ENCODE data around the gene ABCC8. TPM values are rescaled to one million over a fixed set of nuclear protein-coding genes. Genes with fewer than 3 reads are reported as not detected.

The ABCC8 gene
- 0.58 TPM for total RNA-seq
- long read RNA-seq = 0 reads

DNA sequence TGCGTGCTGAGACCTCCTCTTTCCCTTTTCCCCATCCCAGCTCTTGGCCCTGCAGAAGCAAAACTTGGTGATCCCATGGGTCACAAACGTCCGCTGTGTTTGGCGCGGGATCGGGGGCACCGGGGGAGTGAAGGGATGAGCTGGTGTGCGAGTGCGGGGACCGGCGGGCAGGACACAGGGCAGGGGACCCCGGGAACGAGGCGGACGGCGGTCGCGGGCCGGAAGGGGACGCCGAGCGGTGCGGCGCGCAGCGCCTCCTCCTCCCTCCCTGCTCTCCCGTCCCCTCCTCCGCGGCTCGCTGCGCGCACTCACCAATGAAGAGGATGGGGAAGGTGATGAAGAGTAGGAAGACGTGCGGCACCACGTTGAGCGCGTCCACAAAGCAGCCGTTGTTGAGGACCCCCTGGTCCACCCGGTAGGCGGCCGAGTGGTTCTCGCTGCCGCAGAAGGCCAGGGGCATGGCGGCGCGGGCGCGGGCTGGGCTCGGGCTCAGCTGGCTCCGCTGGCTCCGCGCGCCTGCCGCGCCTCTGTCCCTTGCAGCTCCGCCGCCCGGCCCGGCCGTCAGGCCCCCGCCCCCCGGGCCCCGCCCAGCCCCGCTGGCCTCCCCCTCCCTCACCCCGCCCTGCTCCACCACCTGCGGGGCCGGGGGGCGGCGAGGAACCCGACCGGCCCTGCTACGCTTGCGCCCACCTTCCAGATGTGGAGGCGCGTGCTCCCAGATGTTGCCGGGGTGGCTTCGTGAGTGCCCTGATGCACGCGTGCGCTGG, at the start of gene ABCC8:
ABCC8 (minus strand) TSS at position 529 of the 767 bp plus-strand sequence; CDS start at position 460, 69 bp downstream.
- no peak for DNase-seq (ENCODE audit: low spot score)

DNA sequence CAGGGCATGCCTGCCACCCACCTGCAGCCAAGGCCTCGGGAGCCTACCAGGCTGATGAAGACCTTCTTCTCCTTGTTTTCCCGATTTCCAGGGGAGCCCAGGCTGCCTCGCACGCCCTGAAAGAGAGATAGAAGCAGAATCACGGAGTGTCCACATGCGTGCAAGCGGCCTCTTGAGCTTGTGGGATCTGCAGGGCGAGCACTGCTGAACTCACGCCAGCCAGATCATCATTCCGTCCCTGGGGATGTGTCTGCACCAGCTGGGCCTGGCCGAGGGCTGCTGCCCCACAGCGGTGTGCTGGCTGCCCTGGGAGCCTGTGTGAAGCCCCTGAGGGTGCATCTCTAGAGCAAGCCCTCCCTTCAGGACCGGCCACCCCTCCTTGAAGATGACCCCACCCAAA, 49.7 kb upstream of the ABCC8 start:
- no peak for DNase-seq (ENCODE audit: low spot score)

DNA sequence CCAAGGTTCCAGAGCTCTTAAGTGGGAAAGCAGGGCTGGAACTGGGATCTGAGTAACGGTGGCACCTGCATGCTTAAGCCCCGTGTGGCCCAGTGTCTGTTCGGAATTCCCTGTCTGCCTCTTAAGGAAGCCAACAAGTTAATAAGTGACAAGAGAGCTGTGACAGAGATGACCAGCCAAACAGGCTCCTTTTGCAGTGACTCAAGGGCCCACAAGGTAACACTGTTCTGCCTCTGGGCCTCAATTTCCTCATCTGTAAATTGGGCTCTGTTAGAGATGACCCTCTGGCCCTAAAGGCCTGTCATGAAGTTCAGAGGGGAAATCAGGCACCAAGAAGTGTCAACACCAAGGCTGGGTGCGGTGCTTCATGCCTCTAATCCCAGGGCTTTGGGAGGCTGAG, 48.9 kb upstream of the ABCC8 start:
- no peak for DNase-seq (ENCODE audit: low spot score)

DNA sequence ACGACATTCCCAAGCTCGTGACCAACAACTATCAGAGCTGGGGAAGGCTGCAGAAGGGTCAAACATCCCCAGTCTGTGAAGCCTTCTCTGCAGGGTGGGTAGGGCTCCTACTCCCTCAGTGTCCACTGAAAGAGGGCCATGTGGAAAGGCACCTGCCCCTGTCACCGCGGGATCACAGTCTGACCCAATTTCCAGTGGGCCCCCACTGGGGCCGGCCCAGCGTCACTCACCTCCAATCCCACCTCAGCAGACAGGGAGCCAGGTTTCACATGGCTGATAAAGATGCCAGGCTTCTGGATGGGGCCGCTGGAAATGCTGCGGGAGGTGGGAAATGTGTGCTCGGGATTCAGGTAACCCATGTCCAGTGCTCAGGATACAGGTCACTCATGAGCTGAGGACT, 47.6 kb upstream of the ABCC8 start:
- DNase-seq (ENCODE audit: low spot score) = no peak

DNA sequence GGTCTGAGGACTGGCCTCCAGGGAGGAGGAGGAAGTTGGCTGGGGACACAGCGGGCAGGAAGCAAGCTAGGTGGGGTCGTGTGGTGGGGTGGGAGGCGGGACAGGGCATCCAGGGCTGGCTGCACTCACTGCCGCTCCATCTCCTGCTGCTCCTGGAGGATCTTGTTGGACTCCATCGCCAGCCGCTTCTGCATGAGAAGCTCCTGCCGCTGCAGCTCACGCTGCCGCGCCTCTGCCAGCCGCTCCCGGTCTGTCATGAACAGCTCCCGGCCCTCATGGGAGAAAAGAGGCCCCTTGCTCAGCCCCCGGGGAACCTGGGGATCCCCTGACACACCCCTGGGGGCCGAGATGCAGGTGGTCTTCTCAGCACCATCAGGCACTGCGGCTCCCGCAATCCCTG, 46.0 kb upstream of the ABCC8 start:
- DNase-seq (ENCODE audit: low spot score) = no peak

DNA sequence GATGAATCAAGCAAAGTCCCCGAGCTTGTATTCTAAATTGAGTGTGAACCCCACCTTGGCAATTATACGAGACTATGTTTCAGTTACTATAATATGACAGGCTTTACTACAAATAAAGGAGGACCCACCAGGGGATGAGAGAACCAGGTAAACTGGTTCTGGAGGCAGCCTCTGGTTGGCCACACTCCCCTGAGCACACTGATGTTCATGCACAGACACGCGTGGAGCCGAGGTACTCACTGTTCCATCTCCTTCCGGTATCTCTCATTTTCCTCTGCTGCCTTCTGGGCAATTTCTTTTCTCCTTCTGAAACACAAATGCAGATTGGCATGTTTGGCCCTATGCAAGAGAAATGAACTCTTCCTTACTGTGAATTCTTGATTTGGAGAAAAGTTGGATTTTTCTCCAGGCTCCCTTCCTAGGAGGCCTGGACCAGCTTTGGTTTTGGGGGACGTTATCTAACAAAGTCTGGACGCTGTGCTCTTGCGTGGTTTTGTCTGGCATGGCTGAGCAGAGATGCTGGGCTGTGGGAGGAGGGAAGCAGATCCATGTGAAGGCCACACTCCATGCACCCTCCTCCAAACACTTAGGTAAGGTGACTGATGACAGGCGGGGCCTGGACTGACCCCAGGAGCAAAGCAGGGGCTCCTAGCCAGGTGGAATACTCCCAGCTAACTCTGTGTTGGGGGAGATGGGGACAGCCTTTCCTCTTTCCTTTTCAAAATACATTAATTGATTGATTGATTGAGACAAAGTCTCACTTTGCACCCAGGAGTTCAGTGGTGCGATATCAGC, 44.7 kb upstream of the ABCC8 start:
- DNase-seq (ENCODE audit: low spot score) = no peak

DNA sequence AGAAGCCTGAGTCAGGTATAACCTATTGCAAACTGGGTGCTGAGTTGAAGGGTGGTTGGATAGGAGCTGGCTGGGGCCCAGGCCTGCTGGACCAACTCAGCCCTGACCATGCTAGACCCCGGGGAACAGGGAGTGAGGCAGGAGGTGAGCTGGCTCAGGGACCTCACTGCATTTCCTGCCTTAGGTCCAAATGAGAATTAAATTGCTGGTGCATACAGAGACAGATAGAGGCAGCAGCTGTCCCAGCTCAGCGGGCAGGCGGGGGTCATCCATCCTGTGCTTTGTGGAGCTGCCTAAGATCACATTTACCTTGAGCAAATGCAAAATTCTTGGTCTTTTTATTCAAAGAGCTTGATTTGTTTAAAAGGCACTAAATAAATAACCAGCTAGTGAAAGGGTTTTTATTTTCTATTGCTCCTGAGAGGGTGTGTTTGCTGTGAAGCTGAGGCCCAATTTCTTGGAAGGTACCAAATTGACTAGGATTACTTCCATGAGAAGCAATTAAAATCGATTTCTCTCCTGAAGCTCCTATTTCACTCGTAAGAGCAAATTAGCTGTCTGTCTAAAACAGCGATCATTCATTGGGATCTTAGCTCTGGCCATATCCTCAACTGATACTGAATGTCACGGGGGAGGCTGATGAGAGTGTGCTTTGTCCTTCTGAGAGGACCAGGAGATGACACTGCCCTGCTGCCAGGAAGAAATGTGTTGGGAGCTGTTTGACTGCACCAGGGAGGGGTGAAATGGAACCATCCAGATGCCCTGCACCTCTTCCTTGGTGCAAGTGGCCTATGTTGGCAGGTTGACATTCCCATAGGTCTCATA, 42.6 kb upstream of the ABCC8 start:
- no peak for DNase-seq (ENCODE audit: low spot score)

DNA sequence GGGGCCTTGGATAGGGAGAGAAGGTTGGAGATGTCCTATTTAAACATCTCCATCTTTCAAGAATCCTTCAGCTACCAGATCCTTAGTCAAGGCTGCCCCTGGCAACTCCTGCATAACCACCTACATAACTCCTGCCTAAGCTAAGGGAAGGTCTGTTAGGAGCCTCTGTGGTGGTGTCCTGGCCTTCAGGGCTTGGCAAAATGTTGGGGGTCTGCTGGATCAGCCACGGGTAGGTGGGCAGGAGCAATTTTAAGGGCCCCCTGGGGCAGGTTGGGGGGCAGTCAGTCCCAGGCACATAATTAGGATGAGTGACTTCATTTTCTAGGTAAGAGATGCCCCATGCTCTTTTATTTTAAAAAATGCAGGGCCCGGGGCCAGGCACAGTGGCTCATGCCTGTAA, 41.7 kb upstream of the ABCC8 start:
- no peak for DNase-seq (ENCODE audit: low spot score)

DNA sequence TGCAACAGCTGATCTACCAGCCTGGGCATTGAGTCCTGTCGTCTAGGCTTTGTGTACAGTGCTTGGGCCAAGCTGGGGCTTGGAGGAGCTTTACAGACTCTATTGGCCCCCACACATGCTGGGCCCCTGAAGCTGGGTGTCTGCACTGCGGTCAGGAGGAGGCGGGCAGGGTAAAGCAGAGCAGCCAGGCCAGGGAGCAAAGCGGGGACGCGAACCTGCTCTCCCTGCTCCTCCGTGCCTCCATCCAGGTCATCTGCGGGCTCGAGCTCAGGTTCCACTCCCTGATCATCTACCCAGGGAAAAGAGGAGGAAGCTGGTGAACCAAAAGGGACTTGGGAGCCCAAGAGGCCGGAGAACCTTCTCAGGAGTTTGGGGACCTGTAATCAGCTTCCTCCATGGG, 40.5 kb upstream of the ABCC8 start:
- no peak for DNase-seq (ENCODE audit: low spot score)

DNA sequence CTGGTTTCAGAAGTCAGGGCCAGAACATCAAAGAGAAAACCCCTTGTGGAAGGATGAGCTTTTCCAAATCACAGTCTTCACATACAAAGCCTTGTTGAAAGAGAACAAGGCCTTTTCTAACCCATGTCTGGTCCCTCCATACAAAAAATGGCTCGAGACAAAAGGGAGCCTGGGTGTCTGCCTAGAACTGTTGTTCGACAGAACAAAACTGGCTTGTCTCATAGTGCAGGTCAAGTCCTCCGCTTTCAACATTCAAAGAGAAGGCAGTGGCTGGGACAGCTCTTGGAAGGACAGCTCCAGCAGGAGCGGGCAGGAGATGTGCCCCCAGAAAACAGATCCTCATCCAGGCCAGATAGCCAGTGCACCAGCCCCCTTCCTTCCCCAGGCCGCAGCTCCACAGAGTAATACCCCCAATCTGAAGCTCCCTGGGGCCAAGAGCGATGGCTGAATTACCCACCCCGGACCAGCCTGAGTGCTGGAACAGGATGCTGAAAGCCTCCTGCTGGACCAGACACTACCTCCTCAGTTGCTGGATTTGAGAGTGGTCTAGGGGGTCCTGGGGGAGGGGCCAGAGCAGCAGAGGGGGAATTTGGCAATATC, 40.0 kb upstream of the ABCC8 start:
- DNase-seq (ENCODE audit: low spot score) = no peak

DNA sequence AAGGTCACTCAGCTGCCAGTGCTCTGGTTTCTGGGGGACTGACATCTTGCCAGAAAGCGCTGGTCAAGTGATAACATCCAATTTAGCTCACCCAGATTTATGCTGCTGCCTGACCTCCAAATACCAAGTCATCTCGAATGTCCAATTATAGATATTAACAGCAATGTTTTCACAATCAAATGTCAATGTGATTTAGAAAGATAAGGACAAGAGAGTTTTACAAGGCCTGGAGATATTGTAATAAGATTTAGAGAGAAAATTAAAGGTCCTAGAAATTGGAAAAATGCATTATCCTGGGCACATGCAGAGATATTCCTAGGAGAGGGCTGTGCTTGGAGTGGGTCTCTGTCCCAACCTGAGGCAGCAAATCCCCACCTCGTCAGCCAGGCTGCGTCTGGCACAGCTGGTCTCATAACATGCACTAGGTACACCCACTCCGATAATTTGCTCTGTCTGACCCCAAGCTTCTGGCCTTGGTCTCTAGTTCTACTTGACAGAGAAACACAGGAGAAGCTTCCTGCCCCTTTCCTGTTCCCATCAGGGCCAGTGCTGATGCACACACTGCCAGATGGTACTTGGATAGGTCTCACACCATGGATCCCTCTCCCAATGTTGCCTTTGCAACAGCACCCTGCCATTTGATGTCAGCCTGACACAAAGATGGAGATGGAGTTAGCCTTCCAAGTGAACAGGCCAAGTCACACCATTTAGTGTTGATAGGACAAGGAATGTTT, 39.0 kb upstream of the ABCC8 start:
- no peak for DNase-seq (ENCODE audit: low spot score)

DNA sequence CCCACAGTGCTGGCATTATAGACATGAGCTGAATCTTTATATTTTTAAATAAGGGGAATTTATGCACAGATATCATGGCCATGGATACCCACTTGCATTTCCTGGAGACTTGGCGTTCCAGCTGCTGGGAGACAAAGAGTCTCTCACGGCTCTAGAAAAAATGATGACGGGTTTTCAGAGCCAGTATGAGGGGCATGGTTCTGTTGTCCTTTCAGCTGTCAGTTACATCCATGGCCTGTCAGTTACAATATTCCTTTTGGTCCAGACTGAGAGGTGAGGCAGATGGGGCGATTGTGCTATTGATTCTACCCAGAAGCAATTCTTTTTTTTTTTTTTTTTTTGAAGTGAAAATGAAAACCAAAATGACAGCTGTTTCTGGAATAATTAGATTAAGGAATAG, 37.8 kb upstream of the ABCC8 start:
- no peak for DNase-seq (ENCODE audit: low spot score)

DNA sequence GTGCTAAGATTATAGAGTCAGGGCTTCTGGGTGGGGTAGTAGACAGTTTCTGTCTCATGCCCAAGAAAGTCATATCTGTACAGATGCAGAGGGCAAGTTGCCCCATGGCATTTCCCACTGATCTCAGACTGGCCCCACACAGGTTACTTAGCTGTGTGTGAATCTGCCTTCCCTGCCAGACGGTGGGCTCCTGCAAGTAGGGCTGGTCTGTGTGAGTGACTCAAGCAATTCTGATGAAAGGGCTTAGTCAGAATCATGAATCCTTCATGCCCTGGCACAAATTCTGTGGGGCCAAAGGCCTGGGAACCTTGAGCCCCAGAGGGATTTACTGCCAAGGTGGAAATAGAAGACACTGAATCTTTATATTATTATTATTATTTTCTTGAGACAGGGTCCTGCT, 37.2 kb upstream of the ABCC8 start:
- no peak for DNase-seq (ENCODE audit: low spot score)

DNA sequence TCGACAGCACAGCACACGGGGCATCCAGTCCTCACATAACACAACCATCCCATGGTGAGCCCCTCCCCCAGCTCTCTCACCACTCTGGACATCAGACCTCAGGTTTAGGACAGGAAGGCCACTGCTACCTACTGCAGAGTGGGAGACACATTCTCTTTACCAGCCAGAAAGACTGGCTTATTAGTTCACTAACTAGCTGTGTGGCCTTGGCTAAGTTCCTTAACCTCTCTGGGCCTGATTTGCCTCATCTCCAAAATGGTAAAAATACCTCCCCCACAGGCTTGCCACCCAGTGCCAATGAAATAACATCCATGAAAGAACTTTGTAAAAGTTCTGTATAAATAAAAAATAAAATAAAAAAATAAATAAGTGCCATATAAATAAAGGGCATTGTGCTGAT, 35.5 kb upstream of the ABCC8 start:
- DNase-seq (ENCODE audit: low spot score) = no peak

DNA sequence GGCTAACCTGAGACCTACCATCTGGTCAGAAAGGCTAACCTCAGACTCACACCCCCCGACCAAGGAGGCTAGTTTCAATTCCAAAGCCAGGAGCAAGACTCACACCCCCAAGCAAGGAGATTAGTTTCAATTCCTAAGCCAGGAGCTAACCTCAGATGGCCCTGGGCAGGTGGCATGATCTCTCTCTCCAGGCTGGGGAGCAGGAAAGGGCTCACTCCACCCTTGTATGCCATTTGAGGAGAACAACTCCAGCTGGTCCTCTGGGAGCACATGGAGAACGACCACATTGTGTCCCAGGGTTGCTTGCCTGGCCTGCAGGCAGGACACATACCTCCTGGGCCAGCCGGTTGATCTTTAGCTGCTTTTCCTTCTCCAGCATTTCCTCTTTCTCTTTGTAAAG, 34.9 kb upstream of the ABCC8 start:
- no peak for DNase-seq (ENCODE audit: low spot score)

DNA sequence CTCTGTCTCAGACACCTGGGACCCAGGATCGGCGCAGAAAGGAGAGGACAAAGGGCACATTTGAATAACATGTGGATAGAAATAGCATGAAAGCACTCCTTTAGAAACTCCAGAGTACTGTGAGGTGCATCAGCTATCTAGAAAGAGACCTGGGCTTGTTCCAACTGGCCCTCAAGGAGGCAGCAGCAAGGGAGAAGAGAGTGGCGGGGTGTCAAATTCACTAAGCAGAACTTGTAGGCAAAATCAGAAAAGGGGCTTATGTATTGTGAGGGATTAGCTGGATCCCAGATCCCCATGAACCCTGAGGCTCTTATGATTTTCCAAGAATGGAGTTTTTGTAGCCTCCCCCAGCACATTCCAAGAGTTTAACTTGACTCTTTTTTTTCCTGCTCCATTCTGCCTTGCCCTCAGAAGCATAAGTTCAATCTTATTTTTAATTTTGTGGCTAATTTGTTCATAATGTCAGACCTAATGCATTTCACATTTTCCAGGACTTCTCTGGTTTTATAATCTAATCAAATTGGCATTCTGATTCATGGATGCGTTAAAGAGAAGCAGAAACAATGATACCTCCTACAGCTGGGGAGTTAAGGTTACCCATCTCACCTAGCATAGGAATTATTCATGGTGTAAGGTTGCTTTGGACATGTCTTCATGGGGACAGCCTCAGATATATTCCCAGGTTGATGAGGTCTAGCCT, 34.0 kb upstream of the ABCC8 start:
- DNase-seq (ENCODE audit: low spot score) = no peak

DNA sequence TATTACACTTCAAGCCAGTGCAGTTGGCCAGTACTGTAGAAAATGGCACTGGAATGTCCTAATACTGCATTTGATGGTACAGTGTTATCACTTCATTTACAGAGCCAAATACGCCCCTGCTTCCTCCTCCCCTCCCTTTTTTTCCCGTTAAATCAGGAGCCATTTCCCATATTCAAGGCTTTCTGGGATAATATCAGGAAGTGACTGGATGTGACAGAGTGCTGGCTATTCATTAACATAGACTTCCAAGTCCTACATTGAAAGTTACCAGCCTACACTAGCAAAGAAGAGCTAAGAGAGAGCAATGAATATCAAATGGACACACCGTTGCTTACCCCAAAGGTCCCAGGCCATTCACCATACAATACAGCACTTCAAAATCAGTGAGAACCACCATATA, 32.1 kb upstream of the ABCC8 start:
- DNase-seq (ENCODE audit: low spot score) = no peak

DNA sequence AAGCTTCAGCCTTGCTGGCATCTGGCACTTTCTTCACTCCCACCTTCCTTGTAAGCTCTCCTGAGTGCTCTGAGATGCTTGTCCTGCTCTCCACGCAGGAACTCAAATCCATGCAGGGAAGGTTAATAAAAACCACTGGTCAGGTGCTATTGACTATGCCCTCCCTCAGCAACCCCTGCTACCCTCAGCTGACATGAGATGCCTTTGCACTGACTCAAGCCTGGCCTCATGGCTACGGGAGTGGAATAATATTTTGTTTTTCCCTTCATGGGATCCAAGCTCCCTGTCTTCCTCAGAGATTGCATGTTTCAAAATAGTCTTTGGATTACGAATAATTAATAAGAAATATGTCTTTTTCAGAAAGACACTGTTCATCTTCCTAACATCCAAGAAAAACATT, 31.7 kb upstream of the ABCC8 start:
- no peak for DNase-seq (ENCODE audit: low spot score)

DNA sequence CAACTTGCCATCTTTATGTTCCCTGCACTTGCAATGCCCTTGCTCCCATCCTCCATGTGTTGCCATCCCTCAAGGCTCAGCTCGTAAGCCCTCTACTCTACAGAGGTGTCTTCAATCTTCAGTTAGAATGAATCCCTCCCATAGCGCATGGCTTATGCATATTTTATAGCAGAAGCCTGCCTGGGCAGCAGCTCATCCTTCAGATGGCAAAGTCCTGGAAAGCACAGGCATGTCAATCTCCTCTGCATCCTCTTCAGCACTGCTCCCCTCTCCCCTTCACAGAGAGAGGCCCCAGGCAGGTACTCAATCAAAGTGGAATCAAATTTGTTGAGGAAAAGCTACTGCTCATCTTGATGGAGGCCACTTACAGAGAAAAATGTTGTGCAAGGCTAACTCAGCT, 31.1 kb upstream of the ABCC8 start:
- no peak for DNase-seq (ENCODE audit: low spot score)

DNA sequence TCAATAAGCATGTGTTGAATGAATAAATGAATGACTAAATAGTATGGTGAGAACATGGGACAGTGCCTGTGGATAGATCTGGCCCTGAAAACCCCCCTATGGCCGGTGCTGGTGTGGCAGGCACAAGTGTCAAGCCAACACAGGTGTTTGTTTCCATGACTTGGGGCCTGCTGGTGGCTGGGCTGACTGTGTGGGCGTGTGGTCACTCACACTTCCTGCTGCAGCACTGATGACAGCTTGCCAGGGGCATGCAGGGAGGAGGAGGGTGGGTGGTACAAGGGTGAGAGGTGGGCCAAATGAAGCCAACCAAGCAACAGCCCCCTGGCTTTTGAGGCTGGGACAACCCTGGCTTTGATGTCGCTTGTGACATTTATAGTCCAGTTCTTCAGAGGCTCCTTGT, 30.3 kb upstream of the ABCC8 start:
- no peak for DNase-seq (ENCODE audit: low spot score)
